Activated gamma-delta T cell treated with Interleukin-2 at 50 U/mL for 16 hours (primary cell): Measurements from ENCODE around the gene C20orf96.
"Not testable (repeated sequence)": the region's sequence is repeated elsewhere in the genome, so short reads cannot be mapped to it uniquely, and the experiment has no call there.

Experiments
- DNase-seq: peaks from one replicate; pipeline ENCODE4 v3.0.0-alpha.2; 2020

C20orf96 gene

DNA sequence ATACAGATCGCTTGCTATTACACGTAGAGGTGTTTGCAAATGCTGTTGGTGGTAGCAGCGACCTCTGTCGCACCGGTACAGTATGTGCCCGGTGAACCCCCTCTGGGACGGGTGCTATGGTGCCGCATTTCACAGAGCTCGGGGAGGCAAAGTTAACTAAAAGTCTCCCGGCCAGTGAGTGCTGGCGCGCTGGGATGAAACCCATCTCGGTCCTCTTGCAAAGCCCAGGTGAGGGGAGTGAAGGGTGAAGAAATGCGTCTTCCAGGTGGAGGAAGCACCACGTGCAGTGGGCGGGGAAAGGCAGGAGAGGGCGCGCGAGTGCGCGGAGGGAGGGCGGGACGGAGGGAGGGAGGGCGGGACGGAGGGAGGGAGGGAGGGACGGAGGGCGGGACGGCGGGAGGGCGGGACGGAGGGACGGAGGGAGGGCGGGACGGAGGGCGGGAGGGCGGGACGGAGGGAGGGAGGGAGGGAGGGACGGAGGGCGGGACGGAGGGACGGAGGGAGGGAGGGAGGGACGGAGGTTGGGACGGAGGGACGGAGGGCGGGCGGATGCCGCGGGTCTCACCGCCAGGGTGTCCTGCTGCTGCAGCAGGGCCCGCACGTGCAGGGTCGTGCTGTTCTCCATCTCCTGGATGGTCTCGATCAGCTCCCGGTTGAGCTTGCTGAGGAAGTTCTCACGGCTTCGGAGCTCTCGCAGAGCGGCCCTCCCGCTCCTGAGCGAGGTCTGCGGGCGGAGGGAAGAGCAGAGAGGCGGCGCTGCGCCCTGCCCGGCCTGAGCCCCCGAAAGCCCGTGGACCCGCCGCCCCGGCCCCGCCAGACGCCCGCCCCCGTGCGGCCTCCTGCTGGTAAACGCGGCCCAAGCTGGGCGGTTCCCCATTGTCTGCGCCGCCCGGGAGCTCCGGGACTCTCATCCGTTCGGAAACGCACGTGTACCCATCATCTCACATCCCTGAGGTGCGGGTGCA, 11.7 kb downstream of the C20orf96 start:
- no peak for DNase-seq

- DNase-seq, result no peak
Measured at GRCh38 chr20:278181-278580, 12.4 kb downstream of the C20orf96 start.

DNA sequence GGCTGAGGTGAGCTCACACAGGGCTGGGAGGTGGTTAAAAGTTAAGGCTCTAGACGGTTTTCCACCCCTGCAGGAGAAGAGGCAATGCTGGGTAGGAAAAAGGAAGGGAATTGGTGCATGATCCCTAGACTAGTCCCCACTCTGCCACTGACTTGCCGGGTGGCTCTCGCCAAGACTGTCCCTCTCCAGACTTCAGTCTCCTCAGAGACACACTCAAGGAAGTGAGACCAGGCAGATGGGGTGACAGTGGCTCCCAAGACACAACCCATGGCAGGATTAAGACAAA, 13.1 kb downstream of the C20orf96 start:
- no peak for DNase-seq

GRCh38 chr20:276620-277495, 13.7 kb downstream of the C20orf96 start:
- DNase-seq, result no peak

DNA sequence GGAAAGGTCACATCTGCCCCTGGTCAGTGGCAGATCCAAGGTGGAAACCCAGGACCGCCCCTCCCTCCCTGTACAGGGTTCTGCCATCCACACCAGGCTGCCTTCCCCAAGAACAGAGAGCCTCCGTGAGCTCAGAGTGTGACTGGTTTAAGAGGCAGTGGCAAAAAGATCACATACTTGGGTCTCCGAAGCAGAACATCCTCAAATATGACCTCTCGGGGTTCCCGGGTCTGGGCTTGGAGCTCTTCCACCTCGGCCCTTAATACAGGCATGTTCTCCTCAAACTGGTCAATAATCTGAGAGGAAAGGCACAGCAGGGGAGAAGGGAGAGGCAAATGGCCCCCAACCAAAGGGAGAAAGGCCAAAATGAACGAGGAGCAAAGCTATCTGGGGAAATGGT, 14.8 kb downstream of the C20orf96 start:
- DNase-seq, result no peak

- no peak for DNase-seq
Measured at GRCh38 chr20:273884-274283, 16.7 kb downstream of the C20orf96 start.

DNA sequence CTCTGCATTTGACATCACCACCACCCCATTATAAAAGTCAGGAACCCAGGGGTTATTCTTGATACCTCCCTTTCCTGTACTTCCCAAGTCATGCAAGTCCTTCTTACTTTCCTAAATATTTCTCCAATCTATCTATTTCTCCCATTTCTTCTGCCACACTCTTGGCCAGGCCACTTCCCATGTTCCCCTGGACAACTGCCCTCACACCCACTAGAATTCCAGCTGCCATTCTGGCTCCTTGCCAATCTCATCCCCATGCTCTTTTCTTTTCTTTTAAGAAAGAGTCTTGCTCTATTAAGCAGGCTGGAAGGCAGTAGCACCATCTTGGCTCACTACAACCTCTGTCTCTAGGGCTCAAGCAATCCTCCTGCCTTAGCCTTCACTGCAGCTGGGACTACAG, 17.8 kb downstream of the C20orf96 start:
- no peak for DNase-seq

GRCh38 chr20:271528-271927, 19.0 kb downstream of the C20orf96 start:
- no peak for DNase-seq

DNA sequence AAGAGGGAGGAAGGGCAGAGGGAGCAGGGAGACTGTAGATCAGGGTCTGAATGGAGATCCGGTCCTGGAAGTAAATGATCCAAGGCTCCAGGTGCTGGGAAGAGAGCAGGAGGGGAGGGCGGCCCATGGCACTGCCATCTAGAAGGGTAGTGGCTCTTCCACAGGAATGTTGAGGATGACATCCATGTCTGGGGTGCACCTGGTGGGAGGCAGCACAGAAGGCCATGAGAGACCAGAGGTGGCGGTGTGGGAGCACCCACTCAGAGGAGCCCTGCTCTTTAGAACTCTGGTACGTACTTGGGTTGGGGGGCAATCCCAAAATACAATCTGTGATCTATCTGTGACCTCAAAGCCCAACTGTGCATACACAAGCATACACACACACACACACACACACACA, 19.5 kb downstream of the C20orf96 start:
- DNase-seq, result no peak

GRCh38 chr20:270517-270916, 20.0 kb downstream of the C20orf96 start:
- DNase-seq, result no peak

- DNase-seq, result peak; percentile 90
Measured at GRCh38 chr20:266596-267562, 23.7 kb downstream of the C20orf96 start.

DNA sequence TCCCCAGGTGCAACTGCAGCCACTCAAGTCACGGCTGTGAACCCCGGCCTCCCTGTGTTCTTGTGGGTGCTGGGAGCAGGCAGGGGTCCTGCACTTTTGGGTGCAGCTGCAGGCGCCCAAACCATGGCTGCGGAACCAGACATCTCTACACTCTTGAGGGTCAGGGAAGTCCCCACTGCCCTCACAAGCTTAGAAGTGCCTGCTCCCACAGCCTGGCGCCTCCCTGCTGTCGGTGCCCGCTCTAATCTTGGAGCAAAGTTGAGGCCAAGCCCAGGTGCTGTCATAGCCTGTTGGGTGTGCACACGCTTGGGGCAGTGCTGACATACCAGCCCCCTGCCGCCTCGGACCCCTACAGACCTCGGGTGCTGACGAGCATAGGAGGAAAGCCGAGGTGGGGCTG, 26.8 kb downstream of the C20orf96 start:
- DNase-seq, result no peak

DNA sequence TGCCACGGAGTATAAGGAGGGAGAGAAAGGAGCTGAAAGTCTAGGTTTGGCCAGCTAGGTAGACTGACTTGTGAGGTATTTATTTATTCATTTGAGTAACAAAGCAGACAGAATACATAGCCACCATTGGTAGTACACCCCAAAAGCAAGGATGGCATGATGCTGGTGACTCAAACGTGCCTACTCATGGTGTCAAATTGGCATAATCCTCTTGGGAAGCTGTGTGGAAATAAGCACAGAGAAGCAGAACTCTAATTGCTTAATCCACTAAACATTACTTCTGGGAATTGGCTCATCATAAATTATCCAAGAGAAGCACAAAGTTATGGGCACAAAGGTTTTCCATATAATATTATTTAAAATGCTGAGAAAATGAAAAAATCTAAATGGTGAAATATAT, 30.6 kb downstream of the C20orf96 start:
- DNase-seq, result no peak

DNA sequence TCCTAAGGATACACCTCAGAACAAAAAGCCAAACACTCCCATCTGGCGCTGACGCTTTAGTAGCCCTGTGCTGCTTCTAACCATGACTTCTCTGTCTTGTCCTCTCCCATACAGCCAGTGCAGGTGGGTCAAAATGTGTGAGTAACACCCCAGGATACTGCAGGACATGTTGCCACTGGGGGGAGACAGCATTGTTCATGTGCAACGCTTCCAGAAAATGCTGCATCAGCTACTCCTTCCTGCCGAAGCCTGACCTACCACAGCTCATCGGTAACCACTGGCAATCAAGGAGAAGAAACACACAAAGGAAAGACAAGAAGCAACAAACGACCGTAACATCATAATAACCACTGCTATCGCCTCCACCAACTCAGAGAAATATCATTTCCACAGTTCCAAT, 31.6 kb downstream of the C20orf96 start:
- DNase-seq, result peak; percentile 18

- DNase-seq, result no peak
Measured at GRCh38 chr20:258269-258858, 32.2 kb downstream of the C20orf96 start.

- no peak for DNase-seq
Measured at GRCh38 chr20:257419-257818, 33.1 kb downstream of the C20orf96 start, which contains the start of gene DEFB132. Gene DEFB132 (plus strand): TSS chr20:257724. CDS start chr20:257779, 55 bp downstream.

DNA sequence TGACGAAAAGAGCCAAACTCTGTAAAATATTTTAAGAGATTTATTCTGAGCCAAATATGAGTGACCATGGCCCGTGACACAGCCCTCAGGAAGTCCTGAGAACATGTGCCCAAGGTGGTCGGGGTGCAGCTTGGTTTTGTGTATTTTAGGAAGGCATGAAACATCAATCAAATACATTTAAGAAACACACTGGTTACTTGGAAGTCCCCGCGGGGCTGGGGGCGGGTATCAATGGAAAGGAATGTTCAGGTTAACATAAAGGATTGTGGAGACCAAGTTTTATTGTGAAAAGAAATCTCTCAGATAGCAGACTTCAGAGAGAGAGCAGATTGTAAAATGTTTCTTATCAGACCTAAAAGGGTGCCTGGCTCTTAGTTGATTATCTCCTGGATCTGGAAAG, 37.1 kb downstream of the C20orf96 start:
- not testable (repeated sequence) for DNase-seq

DNA sequence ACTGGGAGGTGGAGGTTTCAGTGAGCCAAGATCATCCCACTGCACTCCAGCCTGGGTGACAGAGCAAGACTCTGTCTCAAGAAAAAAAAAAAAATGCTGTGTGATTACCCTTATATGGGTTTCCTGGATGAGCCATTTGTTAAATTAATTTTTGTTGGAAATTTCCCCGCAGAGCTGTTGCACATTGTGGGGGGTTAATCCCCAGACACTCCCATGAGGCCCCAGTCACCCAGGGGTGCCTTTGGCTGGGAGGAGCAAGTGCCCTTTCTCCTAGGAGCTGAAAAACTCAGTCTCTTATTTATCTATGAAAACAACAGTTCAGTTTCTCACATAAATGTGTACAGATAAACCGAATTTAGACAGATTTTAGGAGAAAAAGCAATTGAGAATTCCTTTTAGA, 37.7 kb downstream of the C20orf96 start:
- no peak for DNase-seq

DNA sequence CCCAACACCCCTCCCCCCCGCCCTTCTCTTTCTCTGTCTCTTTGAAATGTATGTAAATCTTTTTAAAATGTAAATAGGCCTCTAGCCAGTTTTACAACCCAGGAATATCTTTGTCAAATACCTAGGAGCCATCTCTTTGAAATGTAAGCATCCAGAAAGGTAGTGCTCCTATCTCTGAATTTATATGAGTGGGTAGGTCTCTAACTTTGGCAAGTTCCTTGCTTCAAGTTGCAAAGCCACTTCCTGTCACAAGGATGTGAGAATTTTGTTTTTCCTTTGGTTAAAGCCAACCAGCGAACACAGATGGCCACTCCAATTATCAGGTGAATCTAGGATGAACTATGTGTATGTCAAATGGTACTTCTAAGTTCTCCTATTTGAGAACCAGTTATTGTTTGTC, 39.2 kb downstream of the C20orf96 start:
- no peak for DNase-seq

DNA sequence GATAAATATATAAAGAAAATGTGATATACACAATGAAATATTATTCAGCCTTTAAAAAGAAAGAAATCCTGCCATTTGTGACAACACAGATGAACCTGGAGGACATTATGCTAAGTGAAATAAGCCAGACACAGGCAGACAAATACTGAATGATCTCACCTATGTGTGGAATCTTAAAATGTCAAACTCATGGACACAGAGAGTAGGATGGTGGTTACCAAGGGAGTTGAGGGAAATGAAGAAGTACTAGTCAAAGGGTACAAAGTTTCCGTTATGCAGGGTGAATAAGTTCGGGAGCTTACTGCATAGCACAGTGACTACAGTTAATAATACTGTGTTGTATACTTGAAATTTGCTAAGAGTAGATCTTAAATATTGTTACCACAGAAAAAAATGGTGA, 47.6 kb downstream of the C20orf96 start:
- no peak for DNase-seq

DNA sequence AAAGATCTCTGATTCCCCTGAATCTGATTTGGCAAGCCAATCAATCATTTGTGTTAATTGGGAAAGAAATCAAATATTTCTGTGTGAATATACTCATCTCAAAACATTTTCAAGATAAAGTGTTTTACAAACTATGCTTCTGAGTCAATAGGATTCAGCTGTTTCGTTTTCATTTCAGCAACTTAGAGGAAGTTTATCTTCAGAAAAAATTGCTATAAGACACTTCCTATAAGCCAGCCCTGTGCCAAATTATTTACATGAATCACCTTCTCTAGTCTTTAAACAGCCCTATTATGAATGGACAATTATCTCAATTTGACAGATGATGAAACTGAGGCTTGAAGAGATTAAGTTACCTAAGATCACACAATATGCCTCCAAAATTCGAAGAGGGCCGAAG, 52.6 kb downstream of the C20orf96 start:
- DNase-seq, result no peak

DNA sequence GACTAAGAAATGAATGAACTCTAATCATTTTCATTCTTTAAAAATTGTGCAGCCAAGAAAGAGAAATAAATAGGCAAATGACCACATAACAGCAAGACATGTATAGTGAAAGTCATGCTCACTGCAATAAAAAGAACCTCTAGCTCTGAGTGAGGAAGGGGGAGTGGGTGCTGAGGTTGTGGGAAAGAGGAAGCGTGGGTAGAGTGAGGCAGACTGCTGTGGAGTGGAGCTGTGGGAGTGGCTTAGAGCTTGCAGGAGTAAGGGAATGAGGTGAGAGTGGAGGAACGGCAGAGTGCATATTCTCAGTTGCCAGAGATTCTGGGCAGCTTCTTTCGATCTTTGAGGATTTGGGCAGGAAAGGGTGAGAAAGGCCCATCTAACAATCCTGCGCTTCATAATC, 53.1 kb downstream of the C20orf96 start:
- DNase-seq, result no peak
